CMK (cell line): Measurements from ENCODE around the gene FARP1.

Experiments used
- DNase-seq: peaks from one replicate; pipeline ENCODE4 v3.0.0-alpha.2; 2010; ENCODE audit warnings: low read depth

The FARP1 gene

DNA sequence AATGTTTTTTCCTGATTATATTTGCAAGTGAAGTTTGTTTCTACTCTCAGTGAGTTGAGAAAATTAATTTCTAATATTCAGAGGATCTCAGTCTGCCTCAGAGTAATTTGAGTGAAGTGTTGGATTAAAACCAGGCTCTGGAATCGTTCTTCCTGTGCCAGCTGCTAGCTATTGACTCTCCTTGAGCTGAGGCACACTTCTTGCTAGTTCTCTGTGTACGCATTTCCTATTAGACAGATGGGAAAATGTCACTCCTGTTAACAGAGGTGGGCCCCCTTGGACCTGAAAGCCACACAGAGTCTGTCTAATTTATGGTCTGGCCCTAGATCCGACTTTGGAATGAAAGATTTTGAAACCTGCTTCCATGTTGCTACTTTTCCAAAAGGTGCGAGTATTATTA is 141.8 kb downstream of the FARP1 start:
- no peak for DNase-seq

DNA sequence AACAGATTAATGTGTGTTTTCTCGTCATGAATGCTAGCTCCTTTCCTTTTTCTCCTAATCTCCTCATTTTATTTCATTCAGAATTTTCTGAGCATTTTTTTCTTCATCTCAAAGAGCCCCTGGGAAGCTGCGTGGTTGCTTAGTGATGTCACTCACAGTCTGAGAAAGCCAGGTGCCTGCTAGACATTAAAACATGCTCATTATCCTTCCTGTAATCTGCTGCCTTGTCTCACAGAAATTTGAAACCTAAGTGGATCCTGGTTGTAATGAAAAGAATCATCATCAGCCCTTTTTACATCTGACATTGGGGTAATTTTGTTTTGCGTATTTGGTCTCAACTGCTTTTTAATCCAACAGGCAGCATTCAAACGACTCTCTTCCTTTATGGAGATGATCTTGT is 142.4 kb downstream of the FARP1 start:
- no peak for DNase-seq

DNA sequence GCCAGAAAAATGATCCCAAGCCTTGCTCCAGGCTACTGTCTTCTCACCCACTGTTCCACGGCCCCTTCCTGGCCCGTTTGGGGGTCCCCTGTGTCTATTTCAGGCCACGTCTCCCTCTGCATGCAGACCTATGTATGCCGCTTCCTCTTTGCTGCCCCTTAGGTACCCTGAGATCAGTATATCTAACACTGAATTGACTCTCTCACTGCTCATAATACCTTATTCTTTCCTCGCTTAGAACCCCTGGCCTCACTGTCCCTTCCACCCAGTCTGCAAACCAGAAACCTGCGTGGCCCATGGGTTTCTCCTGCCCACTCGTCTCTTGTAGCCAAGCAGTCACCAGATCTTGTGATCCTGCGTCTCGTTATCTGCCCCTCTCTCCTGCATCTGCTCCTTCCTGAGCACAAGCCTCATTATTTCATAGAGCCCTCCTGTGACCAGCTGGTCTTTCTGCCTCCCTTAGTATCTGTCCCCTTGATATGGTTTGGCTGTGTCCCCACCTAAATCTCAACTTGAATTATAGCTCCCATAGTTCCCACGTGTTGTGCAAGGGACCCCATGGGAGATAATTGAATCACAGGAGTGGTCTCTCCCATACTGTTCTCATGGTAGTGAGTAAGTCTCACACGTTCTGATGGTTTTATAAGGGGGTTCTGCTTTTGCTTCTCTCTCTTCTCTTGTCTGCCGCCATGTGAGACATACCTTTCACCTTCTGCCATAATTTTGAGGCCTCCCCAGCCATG is 143.1 kb downstream of the FARP1 start:
- peak; percentile 18 for DNase-seq

DNA sequence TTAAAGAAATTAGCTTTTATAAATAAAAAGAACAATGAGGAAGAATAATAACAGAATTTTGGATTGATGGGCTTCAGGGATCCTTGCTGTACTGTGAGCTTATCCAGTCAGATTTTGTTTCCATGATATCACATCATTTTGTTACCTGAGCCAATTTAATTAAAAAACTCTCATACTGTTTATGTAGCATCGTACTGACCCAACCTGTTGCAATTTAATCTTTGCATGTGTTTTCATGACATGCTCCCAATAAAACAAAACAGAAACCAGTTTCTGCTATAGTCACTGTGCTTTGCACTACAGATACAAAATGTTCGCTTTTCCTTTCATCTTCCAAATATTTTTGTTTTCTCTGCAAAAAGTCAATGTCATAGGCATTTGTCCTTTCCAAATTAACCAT is 143.9 kb downstream of the FARP1 start:
- DNase-seq: no peak

DNA sequence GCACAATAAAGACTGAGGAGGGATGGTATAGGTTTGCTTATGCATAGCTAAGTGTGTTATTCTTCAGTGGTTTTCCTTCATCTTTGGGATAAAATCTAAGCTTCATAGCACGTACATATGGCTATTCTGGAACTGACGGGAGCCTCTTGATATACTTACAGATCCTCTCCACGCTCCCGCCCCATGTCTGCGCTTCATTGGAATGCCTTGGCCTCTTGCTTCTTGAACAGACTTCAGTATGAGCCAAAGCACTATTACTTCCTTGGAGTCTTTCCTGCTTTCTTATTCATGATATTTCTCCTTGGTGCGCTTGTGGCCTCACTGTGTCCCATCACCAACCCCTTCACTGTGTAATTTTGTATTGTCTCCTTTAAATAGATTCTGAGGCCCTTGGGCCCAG is 145.3 kb downstream of the FARP1 start:
- DNase-seq: no peak

DNA sequence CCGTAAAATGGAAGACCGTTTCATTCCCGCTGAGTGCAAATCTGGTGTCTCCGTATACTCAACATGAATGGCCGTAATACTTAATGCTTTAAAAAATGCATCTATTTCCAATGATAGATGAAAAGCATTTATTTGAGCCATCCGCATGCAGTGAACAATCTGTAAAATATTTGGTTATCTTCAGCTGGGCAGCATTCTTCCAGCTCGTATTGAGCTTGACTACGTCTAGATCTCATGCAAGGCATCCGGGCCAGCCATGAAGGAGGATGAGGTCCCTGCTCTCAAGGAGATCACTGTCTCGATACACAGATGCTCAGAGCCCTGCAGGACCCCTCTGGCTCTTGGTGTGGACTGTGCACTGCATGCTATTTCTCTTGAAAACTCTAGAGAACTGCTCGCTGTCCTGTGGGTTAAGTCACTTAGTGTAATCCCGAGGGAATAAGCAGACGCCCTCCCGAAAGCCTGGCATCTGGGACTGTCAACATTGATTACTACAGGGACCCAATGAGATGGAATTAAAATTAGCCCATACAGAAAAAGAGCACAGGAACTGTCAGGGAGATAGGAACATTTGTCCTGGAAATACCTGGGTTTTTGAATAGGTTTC is 146.5 kb downstream of the FARP1 start:
- DNase-seq: no peak

DNA sequence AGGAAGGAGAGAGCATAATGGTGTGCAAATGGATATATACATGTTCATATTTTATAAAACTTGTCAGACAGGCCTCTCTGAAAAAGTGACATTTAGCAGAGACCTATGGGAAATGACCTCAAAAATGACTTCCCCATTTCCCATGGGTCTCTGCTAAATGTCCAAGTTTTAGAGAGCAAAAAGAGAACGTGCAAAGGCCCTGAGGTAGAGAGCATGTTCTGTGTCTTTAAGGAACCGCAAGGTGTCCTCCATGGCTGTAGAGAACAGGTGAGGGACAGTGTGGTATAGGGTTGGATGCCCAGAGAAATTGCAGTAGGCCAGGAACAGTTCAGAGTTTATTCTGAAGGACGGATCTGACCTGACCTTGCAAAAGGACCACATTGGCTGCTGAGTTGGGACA is 147.4 kb downstream of the FARP1 start:
- DNase-seq: no peak

DNA sequence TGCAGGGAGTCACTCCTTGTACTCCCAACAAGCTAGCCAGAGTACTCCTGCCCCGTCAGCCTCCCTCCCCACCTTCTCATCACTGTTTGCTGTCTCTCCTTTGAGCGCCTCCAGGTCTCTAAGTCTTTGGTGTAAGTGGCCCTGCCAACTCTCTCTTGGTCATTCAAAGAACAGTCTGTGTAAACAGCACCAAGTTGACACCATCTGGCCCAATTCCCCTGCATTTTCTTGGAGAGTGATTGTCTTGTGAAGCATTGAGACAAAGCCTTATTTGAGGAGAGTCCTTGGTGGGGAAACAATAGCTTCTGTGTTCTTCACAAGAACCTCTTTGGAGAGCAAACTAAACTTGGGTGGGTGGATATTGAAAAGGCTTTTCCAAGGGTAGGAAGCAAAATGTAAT is 148.8 kb downstream of the FARP1 start:
- DNase-seq: no peak

DNA sequence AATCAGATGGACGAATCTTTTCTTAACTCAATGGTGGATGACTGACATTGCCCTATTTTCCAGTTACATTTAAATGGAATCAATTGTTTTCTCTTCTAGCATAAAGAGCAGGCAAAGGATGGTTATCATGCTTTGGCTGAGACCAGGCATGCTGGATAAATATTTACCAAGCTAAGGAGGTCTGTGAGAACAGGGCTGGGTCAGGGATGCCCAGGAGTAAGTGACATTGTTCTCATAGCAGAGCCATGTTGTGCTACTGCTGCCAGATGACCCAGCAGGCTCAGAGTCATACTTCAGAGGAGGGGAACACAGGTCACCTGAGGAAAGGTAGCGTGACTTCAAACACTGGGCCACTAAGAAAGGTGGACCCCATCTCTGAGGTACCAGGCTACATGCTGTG is 150.2 kb downstream of the FARP1 start:
- DNase-seq: no peak

DNA sequence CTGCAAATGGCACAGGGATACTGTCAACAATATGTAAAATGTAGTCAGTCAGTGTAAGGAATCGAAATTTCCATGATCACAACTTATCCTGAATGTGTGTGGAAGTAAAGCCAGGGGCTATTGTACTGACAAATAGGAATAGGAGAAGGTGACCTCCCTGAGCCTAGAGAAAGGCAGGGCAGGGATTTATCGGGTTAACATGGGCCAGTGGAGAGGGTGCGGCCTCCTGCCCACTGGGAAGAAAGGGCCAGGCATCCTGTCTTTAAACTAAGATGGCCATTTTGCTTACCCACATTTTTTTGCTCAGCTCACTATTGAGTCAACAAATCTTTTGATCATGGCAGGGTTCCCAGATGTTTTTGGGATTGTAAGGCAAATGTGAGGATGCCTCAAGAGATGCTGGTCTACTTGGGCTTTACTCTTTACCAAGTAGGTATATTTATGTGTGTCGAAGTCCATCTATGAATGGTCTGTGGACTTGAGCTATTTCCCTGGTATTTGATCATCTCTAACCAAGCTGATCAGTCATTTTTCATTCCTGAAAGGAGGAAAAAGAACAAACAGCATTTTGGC is 150.8 kb downstream of the FARP1 start:
- DNase-seq: no peak

DNA sequence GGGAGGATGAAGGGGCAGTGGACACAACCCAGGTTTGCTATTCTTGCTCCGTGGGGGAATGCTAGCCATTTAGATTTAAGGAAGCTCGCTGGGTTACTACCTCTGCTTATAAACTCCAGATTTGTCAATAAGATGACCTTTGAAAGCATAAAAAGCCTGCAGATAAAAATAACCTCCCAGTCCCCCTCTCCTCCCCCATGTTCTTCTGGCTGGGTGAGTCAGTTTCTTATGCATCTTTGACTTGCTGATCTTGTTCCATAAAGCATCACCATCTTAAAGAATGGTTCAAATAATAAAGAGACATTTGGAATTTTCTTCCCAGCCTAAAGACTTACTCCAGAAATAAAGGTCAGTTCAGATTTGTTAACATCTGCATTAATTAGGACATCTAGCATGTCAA is 152.5 kb downstream of the FARP1 start:
- DNase-seq: no peak

DNA sequence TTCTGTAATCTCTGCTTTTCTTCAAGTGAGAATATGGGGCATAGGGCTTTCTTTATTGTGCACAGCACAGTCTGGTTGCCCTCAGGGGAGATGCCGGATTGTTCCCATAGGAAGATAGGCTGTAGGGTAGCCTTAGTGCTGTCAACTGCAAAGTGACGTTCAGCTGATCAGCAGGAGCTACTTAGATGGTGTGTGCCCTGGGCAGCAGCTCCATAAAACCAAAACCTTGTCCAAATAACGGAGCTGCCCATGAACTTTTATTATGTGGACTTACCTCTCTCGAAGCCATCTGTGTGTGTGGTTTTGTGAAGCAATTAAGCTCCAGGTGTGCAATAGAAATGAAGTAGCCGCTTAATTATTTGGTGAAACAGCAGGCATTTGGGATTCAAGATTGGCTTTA is 154.2 kb downstream of the FARP1 start:
- DNase-seq: no peak

DNA sequence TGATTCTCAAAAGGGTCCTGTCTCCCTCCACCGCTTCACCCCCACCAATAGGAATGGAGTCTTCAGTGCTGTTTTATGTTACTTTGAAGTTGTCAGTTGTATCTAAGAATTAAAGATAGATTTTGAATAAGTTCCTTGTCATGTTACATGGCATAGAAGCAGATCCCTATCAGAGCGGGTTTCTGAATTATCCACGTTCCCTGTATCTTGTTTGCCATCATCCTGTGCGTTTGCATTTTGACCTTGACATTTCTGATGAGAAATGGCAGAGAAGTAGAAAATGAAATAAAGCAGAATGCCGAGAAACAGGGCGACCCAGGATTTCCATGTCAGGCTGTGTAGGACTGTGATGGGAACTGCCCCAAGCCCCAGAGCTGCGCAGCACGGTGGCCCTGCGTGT is 154.9 kb downstream of the FARP1 start:
- no peak for DNase-seq

DNA sequence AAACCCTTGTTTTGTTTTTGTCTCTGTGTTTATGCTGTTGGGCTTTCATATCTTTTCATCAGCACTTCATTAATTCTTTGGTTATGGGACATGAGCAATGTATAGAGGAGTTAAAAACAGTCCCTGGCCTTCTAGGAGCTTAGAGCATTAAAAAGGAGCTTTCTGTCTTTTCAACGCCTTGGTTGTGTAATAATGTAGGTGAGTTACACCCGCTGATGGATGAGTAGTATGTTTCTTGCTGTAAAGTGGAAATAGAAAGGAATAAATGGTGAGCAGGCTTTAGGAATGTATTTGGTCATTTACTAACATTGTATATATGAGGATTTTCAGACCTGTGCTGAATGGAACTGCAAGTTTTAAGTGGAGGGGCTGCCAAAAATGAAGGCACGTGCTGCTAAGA is 155.7 kb downstream of the FARP1 start:
- DNase-seq: no peak

DNA sequence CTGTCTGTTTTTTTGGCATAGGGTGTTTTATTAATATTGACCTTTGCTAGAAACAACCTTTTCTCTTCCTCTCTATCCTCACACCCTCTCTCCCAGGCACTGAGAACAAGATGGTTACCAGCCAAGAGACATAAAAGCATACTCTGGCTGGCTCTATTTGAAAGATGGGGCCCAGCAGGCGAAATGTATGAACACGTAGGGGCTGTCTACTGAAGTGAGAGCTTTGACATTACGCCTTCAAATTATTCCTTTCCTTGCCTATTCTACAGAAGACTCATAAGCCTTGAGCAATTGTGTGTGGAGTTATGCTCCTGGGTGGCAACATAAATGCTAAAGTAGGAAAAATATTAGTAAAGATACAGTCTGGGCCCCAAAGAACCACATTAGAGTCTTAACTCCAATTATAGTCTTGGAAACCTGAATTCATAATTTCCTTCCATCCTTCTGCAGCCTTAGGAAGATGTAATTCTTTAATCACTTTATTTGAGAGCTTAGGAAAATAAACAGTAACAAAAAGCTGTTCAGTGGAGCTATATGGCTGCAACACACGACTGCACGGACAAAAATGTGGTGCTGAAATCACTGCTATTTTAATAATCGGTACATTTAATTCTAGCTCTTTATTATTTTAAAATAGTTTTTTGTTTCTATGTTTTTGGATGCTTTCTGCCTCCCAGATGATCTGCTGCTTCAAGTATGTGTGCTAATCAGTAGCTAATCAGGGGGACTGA is 156.5 kb downstream of the FARP1 start:
- DNase-seq: no peak

DNA sequence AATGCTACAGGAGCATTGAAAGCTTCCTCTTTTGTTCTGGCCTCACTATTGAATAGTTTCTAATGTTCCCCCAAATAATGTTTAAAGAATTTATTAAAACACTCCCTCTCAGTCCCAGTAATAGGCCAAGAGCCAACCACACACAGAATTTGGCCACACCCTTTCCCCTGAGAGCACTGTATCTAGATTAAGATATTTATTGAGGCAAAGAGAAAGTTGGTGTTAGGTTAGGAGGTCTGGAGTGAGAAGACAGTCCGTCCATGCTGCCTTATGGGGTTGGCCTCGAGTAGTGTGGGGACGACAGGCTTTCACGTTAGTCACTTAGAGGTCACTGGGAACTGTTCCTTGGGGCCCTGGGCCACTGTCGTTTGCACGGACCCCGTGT is 157.1 kb downstream of the FARP1 start:
- DNase-seq: no peak

DNA sequence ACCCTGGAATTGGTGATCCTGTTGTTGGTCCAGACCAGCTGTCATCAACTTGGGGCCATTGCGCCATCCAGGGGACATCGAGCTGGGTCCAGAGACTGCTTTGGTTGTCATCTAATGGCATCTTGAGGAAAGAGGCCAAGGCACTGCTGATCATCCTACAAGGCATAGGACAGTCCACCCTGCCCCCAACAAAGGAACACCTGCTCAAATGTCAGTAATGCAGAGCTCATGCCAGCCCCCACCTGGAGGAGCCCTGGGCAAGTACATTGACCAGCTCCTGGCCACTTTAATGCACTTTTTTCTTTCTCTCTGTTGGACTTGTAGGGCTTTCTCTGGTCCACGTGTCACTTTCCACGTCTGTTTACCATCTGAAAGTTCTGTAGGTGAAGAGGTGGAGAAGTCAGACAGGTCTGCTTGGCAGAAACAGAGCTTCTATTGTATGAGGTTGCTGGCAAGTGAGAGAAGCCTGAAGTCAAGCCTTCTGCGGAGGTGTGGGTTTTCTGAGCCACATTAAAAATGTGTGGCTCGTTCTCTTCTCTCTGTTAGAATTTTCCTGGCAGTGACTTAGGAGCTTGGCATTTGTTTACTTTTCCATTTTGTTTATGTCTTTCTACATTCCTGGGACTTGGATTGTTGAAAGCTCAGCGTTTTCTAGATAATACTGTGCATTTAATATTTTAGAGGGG is 158.2 kb downstream of the FARP1 start:
- no peak for DNase-seq

DNA sequence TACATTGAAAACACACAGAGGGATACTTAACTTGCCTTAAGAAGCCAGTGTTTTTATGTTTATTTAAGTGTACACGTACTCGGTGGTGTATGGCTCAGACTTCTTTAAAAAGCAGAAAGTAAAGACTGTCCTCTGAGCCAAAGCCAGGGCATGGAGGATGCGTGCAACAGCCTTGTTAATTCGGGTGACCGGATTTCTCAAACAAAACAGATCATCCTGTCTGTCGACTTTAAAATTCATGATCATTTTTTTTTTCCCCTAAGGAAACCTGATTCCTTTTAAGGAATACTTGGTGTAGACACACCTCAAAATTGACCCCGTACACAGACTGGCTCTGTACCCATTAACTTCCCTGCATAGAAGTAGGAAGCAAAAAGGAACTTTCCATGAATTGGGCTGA is 158.8 kb downstream of the FARP1 start:
- DNase-seq: no peak

DNA sequence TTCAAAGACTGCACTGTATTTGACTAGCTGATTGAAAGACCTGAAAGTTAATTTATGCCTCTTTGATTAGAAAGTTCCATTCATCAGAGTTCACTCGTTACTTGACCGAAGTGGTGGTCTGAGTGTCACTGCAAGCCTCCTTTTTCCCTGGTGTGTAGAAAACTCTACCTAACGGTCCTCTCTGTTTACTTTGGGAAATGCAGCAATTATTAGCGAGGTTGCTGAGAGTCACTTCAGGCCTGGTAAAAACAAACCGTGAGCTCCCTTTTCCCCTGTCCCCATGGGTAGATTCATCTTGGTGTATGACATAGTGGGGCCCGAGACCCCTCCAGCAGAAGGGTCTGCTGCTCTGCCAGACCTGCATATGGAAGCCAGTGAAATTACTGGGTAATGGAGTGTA is 161.0 kb downstream of the FARP1 start:
- no peak for DNase-seq

DNA sequence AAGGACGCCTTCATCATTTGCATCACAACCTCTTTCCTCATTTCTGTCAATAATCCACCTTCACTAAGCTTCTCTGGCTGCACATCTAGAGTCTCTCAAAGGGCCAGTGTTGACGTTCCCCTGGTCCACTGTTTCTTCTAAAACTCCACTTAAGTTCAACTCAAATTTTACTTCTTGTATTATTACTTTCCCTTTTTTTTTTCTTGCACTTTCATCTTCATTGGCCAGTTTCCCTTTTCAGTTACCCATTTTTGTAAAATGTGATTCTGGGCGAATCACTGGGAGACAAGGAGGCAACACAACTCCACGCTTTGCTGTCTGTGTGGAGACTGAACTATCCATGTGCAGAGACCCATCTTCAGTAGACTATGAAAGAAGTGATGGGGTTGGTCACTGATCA is 162.8 kb downstream of the FARP1 start:
- DNase-seq: no peak

DNA sequence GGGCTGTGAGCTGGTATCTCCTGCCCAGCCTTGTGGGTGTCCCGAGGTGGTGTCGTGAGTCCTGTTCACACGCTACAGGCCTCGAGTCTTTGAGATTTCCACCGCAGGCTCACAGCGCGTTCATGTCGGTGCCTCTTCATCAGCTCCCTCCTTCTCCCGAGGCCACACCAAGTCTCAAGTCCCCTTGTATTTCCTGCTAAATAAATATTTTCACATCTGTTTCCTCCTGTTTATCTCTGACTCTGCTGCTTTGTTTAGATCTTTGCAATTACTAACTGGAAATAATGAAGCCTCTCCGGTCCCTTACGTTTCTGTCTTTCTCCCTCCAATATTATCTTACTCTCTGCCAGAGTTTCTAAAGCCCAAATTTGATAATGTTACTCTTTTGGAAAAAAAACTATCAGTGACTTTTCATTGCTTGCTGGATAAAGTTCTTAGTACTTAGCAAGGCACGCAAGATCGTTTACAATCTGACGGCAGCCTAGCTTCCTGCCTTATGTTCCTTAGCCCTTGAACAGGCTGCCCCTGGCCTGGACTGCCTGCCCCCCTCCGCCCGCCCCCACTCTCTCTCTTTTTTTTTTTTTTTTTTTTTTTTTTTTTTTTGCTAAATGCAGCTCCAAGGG is 164.7 kb downstream of the FARP1 start:
- peak; percentile 15 for DNase-seq
